Mesenchymal stem cell (in vitro differentiated cells and primary cell): Measurements from ENCODE around the gene LEMD3.

ENCODE experiments used
- DNase-seq: peaks from one replicate; pipeline ENCODE4 v3.0.0-alpha.2; 2013
- H2AFZ ChIP-seq: one replicate; pipeline ENCODE4 v1.6.1; 2013; ENCODE audit warnings: low read depth, mild to moderate bottlenecking, control low read depth, inconsistent platforms, low read length, moderate library complexity
- H2AK5ac ChIP-seq: 2 replicates; pipeline ENCODE4 v1.6.1; 2013; ENCODE audit warnings: low read length, moderate library complexity, mild to moderate bottlenecking, inconsistent platforms; ENCODE audit not compliant: severe bottlenecking
- H2BK120ac ChIP-seq: one replicate; pipeline ENCODE4 v1.6.1; 2013; ENCODE audit warnings: low read depth, mild to moderate bottlenecking, inconsistent platforms, low read length, moderate library complexity
- H2BK12ac ChIP-seq, 2 experiments: one replicate each; pipeline ENCODE4 v1.6.1; 2013; ENCODE audit warnings: inconsistent platforms in 2 of 2, low read length in 2 of 2, mild to moderate bottlenecking in 2 of 2, moderate library complexity in 2 of 2, control low read depth in 1 of 2
- H2BK15ac ChIP-seq: one replicate; pipeline ENCODE4 v1.6.1; 2013; ENCODE audit warnings: mild to moderate bottlenecking, low read depth, inconsistent platforms; ENCODE audit not compliant: poor library complexity, severe bottlenecking
- H2BK5ac ChIP-seq: 2 replicates; pipeline ENCODE4 v1.6.1; 2013; ENCODE audit warnings: low read depth, mild to moderate bottlenecking, low read length, control low read depth, inconsistent platforms; ENCODE audit not compliant: poor library complexity, severe bottlenecking
- H3K14ac ChIP-seq, 2 experiments: one replicate each; pipeline ENCODE4 v1.6.1; 2013; ENCODE audit warnings: inconsistent platforms in 2 of 2, low read length in 2 of 2, control low read depth in 1 of 2, mild to moderate bottlenecking in 1 of 2, moderate library complexity in 1 of 2
- H3K18ac ChIP-seq, 2 experiments: one replicate each; pipeline ENCODE4 v1.6.1; 2013; ENCODE audit warnings: inconsistent platforms in 2 of 2, low read length in 2 of 2, control low read depth in 1 of 2, low read depth in 1 of 2, mild to moderate bottlenecking in 1 of 2
- H3K23ac ChIP-seq, 2 experiments: one replicate each; pipeline ENCODE4 v1.6.1; 2013; ENCODE audit warnings: inconsistent platforms in 2 of 2, low read length in 2 of 2, mild to moderate bottlenecking in 2 of 2, moderate library complexity in 2 of 2, control low read depth in 1 of 2
- H3K27ac ChIP-seq: 2 replicates; pipeline ENCODE4 v1.5.1; 2013; ENCODE audit warnings: mild to moderate bottlenecking, moderate library complexity, low read length, control low read depth, inconsistent platforms; ENCODE audit not compliant: poor library complexity, severe bottlenecking
- H3K27me3 ChIP-seq, 2 experiments: 2 replicates each; pipeline versions ENCODE4 v1.6.1 to v1.7.0; 2013; ENCODE audit warnings: low read length in 2 of 2, mild to moderate bottlenecking in 2 of 2, moderate library complexity in 2 of 2, control low read depth in 1 of 2, inconsistent platforms in 1 of 2; ENCODE audit not compliant: control insufficient read depth in 1 of 2, insufficient read depth in 1 of 2
- H3K36me3 ChIP-seq, 2 experiments: 2 replicates each; pipeline versions ENCODE4 v1.6.1 to v1.7.0; 2013; ENCODE audit warnings: low read length in 2 of 2, control low read depth in 1 of 2, inconsistent platforms in 1 of 2, low read depth in 1 of 2, mild to moderate bottlenecking in 1 of 2; ENCODE audit not compliant: insufficient read depth in 2 of 2, control insufficient read depth in 1 of 2
- H3K4ac ChIP-seq, 2 experiments: one replicate each; pipeline ENCODE4 v1.6.1; 2013; ENCODE audit warnings: inconsistent platforms in 2 of 2, low read length in 2 of 2, mild to moderate bottlenecking in 2 of 2, moderate library complexity in 2 of 2, control low read depth in 1 of 2, low read depth in 1 of 2
- H3K4me1 ChIP-seq: 2 replicates; pipeline ENCODE4 v1.6.1; 2013; ENCODE audit warnings: low read depth, low read length, control low read depth; ENCODE audit not compliant: control insufficient read depth, insufficient read depth
- H3K4me2 ChIP-seq: 2 replicates; pipeline ENCODE4 v1.6.1; 2013; ENCODE audit warnings: low read length, mild to moderate bottlenecking, inconsistent platforms; ENCODE audit not compliant: poor library complexity, severe bottlenecking
- H3K4me3 ChIP-seq, 2 experiments: 2 replicates each; pipeline versions ENCODE4 v1.5.1 to v1.7.0; 2013; ENCODE audit warnings: low read length in 2 of 2, mild to moderate bottlenecking in 2 of 2, control low read depth in 1 of 2, low read depth in 1 of 2; ENCODE audit not compliant: insufficient read depth in 1 of 2
- H3K79me1 ChIP-seq: replicated peaks from 2 replicates; pipeline ENCODE4 v1.6.1; 2013; ENCODE audit warnings: mild to moderate bottlenecking, control low read depth, low read length, inconsistent platforms; ENCODE audit not compliant: poor library complexity, severe bottlenecking
- H3K9ac ChIP-seq: 2 replicates; pipeline ENCODE4 v1.7.0; 2013; ENCODE audit warnings: mild to moderate bottlenecking, low read length, moderate library complexity
- H3K9me3 ChIP-seq: 2 replicates; pipeline ENCODE4 v1.7.0; 2013; ENCODE audit warnings: mild to moderate bottlenecking, low read length; ENCODE audit not compliant: control insufficient read depth
- H4K8ac ChIP-seq: one replicate; pipeline ENCODE4 v1.6.1; 2013; ENCODE audit warnings: inconsistent platforms, mild to moderate bottlenecking, low read length, moderate library complexity
- H4K91ac ChIP-seq: one replicate; pipeline ENCODE4 v1.6.1; 2013; ENCODE audit warnings: mild to moderate bottlenecking, low read length, inconsistent platforms
- WGBS: methylation state at CpG from one replicate; pipeline ENCODE4 v1.1.7; 2013; ENCODE audit warnings: mixed read lengths; 5-methylcytosine and 5-hydroxymethylcytosine counted together

The LEMD3 gene

DNA sequence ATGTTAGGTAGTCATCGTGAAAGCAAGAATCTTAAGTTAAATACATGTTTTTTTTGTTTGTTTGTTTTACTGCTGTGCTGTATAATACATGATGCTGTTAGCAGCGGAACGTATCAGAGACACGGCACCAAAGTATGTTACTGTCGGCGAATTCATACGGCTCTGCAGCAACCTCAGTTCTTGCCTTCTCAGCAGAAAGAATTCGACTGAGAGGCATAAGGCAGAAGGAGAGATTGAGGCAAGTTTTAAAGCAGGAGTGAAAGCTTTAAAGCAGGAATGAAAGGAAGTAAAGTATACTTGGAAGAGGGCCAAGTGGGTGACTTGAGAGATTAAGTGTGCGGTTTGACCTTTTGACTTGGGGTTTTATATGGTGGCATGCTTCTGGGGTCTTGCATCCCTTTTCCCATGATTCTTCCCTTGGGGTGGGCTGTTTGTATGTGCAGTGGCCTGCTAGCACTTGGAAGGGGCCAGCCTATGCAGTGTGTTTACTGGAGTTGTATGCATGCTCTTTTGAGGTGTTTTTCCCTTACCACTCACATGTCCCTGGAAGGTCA is 23.7 kb downstream of the LEMD3 start:
- H3K4me2 ChIP-seq: no peak overlapping the region
- no peak overlapping the region for H3K27ac ChIP-seq
- no peak overlapping the region for H2AK5ac ChIP-seq
- no peak overlapping the region for H3K4ac ChIP-seq
- no peaks in the 10 kb centered on the region for H3K9me3 ChIP-seq
- no peak overlapping the region for H2BK15ac ChIP-seq
- no peak overlapping the region for H3K18ac ChIP-seq
- no peak for DNase-seq
- no peak overlapping the region for H4K91ac ChIP-seq
- H3K14ac ChIP-seq: no peak overlapping the region
- H3K27me3 ChIP-seq: no peaks in the 10 kb centered on the region
- H2BK12ac ChIP-seq: no peak overlapping the region
- no peaks in the 10 kb centered on the region for H3K4me1 ChIP-seq
- H2AFZ ChIP-seq: no peak overlapping the region
- no peak overlapping the region for H4K8ac ChIP-seq
- peaks cover 0 to 3% of the 10 kb centered on the region in 2 experiments for H3K36me3 ChIP-seq
- no peak overlapping the region for H2BK5ac ChIP-seq
- H2BK120ac ChIP-seq: no peak overlapping the region
- no peak overlapping the region for H3K9ac ChIP-seq
- WGBS: 86% methylated on average over 9 of the region's 9 CpGs
- no peak overlapping the region for H3K23ac ChIP-seq
- H3K4me3 ChIP-seq: no peak overlapping the region
- peaks cover 42% of the 10 kb centered on the region for H3K79me1 ChIP-seq

DNA sequence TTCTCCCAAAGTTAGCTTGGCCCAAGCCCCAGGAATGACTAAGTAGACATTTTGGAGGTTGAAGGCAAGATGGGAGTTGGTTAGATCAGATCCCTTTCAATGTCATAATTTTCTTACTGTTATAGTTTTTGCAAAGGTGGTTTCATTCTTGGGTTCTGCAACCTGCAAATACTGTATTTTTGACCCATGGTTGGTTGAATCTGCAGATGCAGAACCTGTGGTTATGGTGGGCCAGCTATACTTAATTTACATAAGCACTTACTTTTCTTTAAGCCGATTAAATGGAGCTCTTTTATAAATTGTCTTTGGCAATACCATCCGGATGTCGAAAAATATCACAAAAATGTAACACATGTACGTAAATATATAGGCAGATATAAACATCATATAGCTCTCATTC is 25.6 kb downstream of the LEMD3 start:
- Histone ChIP-seq H3K18ac (no peak overlapping the region), H3K4me2 (no peak overlapping the region), H3K27ac (no peak overlapping the region), H3K79me1 (peaks cover 38% of the 10 kb centered on the region), H4K8ac (no peak overlapping the region), H3K9me3 (no peaks in the 10 kb centered on the region), H2AK5ac (no peak overlapping the region), H2BK15ac (no peak overlapping the region), H3K23ac (no peak overlapping the region), H3K4me1 (no peaks in the 10 kb centered on the region), H3K4ac (no peak overlapping the region), H3K36me3 (peaks cover 0 to 3% of the 10 kb centered on the region in 2 experiments), H3K4me3 (no peak overlapping the region), H2BK5ac (no peak overlapping the region), H3K9ac (no peak overlapping the region), H3K14ac (no peak overlapping the region), H3K27me3 (no peaks in the 10 kb centered on the region), H2AFZ (no peak overlapping the region), H2BK12ac (no peak overlapping the region), H4K91ac (no peak overlapping the region), H2BK120ac (no peak overlapping the region)
- 96% methylated on average over 3 of the region's 4 CpGs for WGBS
- DNase-seq: no peak

DNA sequence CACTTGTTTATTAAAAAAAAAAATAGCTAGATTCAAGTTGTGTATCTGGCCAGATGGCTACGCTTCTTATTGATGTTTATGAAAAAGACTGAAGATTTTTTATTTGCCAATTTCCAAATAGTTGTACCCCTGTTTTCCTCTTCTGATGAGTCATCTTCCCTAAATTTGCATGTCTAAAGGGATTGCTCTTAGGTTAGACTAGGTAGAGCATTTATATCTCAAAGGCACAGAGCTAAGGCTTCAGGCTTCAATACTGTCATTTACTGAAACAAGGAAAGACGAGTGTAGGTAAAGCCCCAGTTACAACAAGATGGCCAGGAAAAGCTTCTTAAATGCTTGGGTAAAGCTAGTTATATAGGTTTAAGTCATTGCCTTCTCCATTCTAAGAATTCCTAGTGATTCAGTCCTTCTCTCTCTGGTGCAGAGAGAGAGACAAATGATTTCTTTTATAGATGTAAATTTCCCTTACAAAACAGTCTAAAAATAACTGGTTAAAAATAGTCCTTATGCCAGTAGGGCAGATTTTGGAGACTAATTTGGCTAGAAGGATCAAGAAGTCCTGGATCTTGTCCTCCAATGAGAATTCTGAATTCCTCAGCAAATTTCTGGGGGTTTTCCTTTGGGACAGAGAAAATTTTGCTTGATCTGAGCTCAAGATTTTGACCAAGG is 26.1 kb downstream of the LEMD3 start:
- peaks cover 36% of the 10 kb centered on the region for H3K79me1 ChIP-seq
- H2AK5ac ChIP-seq: no peak overlapping the region
- no peaks in the 10 kb centered on the region for H3K27me3 ChIP-seq
- H3K4me1 ChIP-seq: no peaks in the 10 kb centered on the region
- WGBS: no CpG with 5 or more reads among the region's 2 CpGs
- H3K9ac ChIP-seq: no peak overlapping the region
- H4K91ac ChIP-seq: no peak overlapping the region
- H3K14ac ChIP-seq: no peak overlapping the region
- H4K8ac ChIP-seq: no peak overlapping the region
- H2BK12ac ChIP-seq: no peak overlapping the region
- H3K23ac ChIP-seq: no peak overlapping the region
- no peak overlapping the region for H2BK5ac ChIP-seq
- H3K4me3 ChIP-seq: no peak overlapping the region
- no peak overlapping the region for H3K4ac ChIP-seq
- H3K4me2 ChIP-seq: no peak overlapping the region
- H2BK15ac ChIP-seq: no peak overlapping the region
- H3K27ac ChIP-seq: no peak overlapping the region
- no peak overlapping the region for H2AFZ ChIP-seq
- H2BK120ac ChIP-seq: no peak overlapping the region
- no peak for DNase-seq
- no peaks in the 10 kb centered on the region for H3K9me3 ChIP-seq
- H3K36me3 ChIP-seq: peaks cover 0 to 3% of the 10 kb centered on the region in 2 experiments
- no peak overlapping the region for H3K18ac ChIP-seq

DNA sequence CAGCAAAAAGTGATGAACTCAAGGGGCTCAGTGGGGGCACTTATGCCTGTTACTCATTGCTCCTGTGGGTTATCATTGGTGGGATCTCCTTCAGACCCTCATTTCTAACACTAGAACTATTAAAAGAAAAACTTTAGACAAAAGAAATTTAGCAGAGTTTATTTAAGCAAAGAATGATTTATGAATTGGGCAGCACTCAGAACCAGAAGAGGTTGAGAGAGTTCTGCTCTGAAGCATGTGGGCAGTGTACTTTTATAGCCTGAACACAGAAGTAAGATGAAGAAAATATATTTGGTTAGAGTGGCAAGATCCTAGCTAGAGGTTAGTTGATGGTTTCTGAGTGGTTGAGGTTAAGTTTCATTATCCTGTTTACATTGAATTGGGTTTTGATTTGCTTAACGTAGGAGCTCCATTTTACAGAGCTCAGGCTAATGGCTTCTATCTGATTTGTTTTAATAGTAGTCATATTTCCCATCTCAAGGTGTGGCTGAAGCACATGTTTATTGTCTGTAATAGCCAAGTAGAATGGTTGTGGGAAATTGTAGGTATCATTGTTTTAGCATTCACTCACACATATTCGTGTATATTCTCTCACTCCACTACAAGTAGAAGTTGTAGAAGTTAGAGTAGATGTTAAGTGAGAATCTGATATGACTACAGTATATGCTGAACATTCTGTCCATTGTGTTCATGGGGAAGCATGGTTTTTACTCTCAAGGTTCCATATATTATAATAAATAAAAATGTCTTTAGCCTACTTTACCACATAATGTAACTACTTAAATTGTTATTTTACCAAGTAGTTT is 27.6 kb downstream of the LEMD3 start:
- no peak overlapping the region for H3K18ac ChIP-seq
- no peak for DNase-seq
- H3K27ac ChIP-seq: no peak overlapping the region
- no peak overlapping the region for H3K4me2 ChIP-seq
- H3K79me1 ChIP-seq: peaks cover 32% of the 10 kb centered on the region
- no peak overlapping the region for H3K4me3 ChIP-seq
- H3K9me3 ChIP-seq: no peaks in the 10 kb centered on the region
- H3K4ac ChIP-seq: no peak overlapping the region
- H3K23ac ChIP-seq: no peak overlapping the region
- no peak overlapping the region for H2AFZ ChIP-seq
- H2BK120ac ChIP-seq: no peak overlapping the region
- no peak overlapping the region for H4K91ac ChIP-seq
- peaks cover 0 to 3% of the 10 kb centered on the region in 2 experiments for H3K36me3 ChIP-seq
- H2BK15ac ChIP-seq: no peak overlapping the region
- H3K27me3 ChIP-seq: no peaks in the 10 kb centered on the region
- H3K9ac ChIP-seq: no peak overlapping the region
- no peak overlapping the region for H3K14ac ChIP-seq
- no peak overlapping the region for H2BK12ac ChIP-seq
- no peak overlapping the region for H4K8ac ChIP-seq
- WGBS: 73% methylated on average over 1 of the region's 2 CpGs
- no peaks in the 10 kb centered on the region for H3K4me1 ChIP-seq
- H2AK5ac ChIP-seq: no peak overlapping the region
- no peak overlapping the region for H2BK5ac ChIP-seq
